ENCODE measurements around the gene PNPLA7.
"Not testable (repeated sequence)": the region's sequence is repeated elsewhere in the genome, so short reads cannot be mapped to it uniquely, and the experiment has no call there.

Gene PNPLA7

GRCh38 chr9:137538058-137538457 is 12.1 kb downstream of the PNPLA7 start:
- DNase-seq = no peak

GRCh38 chr9:137536594-137537131 is 13.5 kb downstream of the PNPLA7 start:
- DNase-seq = not testable (repeated sequence)

DNA sequence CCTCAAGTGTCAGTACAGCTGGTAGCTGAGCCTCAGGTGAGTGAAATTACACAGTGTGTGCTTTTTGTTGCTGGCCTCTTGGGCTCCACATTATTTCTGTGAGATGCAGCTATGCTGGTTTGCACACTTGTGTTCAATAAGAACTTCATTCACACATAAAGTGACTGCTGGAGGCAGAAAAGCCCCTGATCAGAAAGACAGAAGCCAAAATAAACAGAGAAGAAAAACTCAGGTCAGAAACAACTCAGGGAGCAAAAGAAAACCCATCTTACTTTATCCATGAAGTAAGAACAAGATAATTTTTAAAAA is 15.1 kb downstream of the PNPLA7 start:
- DNase-seq = no peak

DNA sequence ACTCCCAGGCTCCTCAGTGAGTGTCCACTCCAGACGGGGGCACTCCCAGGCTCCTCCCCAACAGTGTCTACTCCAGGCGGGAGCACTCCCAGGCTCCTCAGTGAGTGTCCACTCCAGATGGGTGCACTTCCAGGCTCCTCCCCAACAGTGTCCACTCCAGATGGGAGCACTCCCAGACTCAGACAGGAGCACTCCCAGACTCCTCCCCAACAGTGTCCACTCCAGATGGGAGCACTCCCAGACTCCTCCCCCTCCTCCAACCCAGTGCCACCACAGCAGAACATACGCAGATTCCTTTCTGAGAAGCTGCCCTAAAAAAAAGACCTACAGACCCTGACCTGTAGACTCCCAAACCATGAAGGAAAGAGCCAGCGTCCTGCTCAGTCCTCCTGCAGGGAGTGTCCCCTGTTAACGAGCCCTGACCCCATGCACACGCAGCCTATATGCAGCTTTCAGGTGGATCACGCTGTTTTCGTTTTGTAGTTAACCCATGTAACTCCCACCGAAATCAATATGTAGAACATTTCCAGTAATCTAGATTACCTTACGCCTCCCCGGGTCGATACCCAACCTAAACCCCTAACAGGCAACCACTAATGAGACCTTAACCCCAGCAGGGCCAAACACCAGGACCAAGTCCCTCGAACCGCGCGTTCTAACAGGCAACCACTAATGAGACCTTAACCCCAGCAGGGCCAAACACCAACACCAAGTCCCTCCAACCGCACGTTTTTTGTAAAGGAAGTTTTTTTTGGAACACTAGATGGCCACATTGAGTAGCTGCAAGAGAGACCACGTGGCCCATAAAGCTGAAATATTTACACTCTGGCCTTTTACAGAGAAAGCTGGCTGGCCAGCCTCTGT is 15.7 kb downstream of the PNPLA7 start:
- peak; percentile 20 to 80 for DNase-seq

DNA sequence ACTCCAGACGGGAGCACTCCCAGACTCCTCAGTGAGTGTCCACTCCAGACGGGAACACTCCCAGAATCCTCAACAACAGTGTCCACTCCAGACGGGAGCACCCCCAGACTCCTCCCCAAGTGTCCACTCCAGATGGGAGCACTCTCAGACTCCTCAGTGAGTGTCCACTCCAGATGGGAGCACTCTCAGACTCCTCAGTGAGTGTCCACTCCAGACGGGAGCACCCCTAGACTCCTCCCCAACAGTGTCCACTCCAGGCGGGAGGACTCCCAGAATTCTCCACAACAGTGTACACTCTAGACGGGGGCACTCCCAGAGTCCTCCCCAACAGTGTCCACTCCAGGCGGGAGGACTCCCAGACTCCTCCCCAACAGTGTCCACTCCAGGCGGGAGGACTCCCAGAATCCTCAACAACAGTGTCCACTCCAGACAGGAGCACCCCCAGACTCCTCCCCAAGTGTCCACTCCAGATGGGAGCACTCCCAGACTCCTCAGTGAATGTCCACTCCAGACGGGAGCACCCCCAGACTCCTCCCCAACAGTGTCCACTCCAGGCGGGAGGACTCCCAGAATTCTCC is 17.2 kb downstream of the PNPLA7 start:
- DNase-seq = not testable (repeated sequence)

GRCh38 chr9:137531099-137531765 is 19.0 kb downstream of the PNPLA7 start:
- no peak for DNase-seq

DNA sequence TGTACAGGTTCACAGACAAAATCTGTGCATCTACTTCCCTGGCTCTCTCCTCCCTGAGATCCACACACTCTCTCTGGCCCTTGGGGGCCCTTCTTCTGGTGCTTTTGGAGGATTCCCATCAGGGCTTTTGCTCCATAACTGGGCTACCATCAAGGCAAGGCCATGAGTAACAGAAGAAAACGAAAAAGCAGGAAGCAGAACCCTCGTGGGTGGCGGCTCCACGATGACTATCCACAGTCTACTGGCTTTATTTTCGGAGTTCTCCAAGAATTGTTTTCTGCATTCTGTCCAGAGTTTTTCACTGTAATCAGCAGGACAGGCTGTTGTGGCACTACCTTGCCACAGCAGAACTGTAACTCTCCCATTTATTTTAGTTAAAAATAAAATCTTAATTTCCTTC is 19.9 kb downstream of the PNPLA7 start:
- no peak for DNase-seq

GRCh38 chr9:137524981-137525317 is 25.3 kb downstream of the PNPLA7 start:
- no peak for DNase-seq

GRCh38 chr9:137524161-137524980 is 25.8 kb downstream of the PNPLA7 start:
- DNase-seq = no peak

- DNase-seq = no peak
These were observed 27.3 kb downstream of the PNPLA7 start for GRCh38 chr9:137522746-137523455.

- no peak for DNase-seq
These were observed 28.7 kb downstream of the PNPLA7 start for GRCh38 chr9:137521405-137521985.

- no peak for DNase-seq
These were observed 29.4 kb downstream of the PNPLA7 start for GRCh38 chr9:137520614-137521404.

- DNase-seq = no peak
These were observed 30.6 kb downstream of the PNPLA7 start for GRCh38 chr9:137519553-137519952.

GRCh38 chr9:137518661-137519459 is 31.3 kb downstream of the PNPLA7 start:
- DNase-seq = not testable (repeated sequence)

- no peak for DNase-seq
These were observed 33.9 kb downstream of the PNPLA7 start for GRCh38 chr9:137516144-137516917.

- no peak for DNase-seq
These were observed 34.9 kb downstream of the PNPLA7 start for GRCh38 chr9:137515338-137515724.

DNA sequence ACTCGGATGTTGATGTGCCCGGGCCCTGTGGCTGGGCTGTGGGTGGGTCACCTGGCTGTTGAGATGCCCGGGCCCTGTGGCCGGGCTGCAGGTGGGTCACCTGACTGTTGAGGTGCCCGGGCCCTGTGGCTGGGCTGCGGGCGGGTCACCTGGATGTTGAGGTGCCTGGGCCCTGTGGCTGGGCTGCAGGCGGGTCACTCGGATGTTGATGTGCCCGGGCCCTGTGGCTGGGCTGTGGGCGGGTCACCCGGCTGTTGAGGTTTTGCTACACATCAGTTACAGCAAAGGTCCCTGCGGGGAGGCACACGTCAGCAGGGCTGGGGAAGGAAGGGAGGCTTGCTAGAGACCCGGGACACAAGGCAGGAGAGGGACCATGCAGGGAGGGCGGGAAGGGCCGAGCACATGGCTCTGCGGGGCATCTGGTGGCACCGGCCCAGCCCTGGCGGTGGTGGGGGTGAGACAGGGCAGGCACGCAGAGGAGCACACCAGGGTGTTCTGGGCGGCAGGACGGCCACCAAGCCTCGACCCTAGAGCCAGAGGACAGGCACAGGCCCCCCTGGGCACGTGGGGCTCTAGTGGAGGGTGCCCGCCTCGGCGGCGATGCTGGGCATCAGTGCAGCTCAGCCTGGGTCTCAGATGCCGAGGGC is 35.4 kb downstream of the PNPLA7 start:
- no peak for DNase-seq

DNA sequence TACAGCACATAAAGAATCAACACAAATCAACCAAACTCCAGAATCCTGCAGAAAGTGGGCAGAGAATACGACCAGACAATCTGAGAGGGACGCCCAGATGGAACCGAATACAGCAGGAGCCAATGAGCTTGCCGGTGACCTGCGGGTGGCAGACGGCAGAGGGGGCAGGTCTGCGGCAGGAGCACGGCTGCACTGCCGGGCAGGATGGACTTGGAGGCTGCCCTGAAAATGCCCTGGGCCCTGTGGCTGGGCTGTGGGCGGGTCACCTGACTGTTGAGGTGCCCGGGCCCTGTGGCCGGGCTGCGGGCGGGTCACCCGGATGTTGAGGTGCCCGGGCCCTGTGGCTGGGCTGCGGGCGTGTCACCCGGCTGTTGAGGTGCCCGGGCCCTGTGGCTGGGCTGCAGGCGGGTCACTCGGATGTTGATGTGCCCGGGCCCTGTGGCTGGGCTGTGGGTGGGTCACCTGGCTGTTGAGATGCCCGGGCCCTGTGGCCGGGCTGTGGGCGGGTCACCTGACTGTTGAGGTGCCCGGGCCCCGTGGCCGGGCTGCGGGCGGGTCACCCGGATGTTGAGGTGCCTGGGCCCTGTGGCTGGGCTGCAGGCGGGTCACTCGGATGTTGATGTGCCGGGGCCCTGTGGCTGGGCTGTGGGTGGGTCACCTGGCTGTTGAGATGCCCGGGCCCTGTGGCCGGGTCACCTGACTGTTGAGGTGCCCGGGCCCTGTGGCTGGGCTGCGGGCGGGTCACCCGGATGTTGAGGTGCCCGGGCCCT is 36.2 kb downstream of the PNPLA7 start:
- DNase-seq = peak in 1 of 2 experiments; percentile 25
